Effector memory CD4-positive, alpha-beta T cell (primary cell): ENCODE data around the gene SCARB2.

Source experiments
- DNase-seq, 3 donors: peaks; one replicate each; pipeline ENCODE4 v3.0.0-alpha.2; 2020
- H3K27ac ChIP-seq: 2 replicates; pipeline ENCODE4 v1.7.0; 2013; ENCODE audit warnings: mild to moderate bottlenecking, low read length, moderate library complexity; ENCODE audit not compliant: insufficient read depth, poor library complexity, severe bottlenecking
- H3K27me3 ChIP-seq: replicated peaks from 2 replicates; pipeline ENCODE4 v1.7.0; 2013; ENCODE audit warnings: mild to moderate bottlenecking, low read length; ENCODE audit not compliant: insufficient read depth, control insufficient read depth, poor library complexity, severe bottlenecking
- H3K36me3 ChIP-seq: 2 replicates; pipeline ENCODE4 v1.7.0; 2013; ENCODE audit warnings: mild to moderate bottlenecking, low read length, moderate library complexity; ENCODE audit not compliant: control insufficient read depth, insufficient read depth
- H3K4me1 ChIP-seq: 2 replicates; pipeline ENCODE4 v1.7.0; 2013; ENCODE audit warnings: low read length, mild to moderate bottlenecking; ENCODE audit not compliant: control insufficient read depth, insufficient read depth, poor library complexity, severe bottlenecking
- H3K4me3 ChIP-seq: 2 replicates; pipeline ENCODE4 v1.7.0; 2013; ENCODE audit warnings: low read length, low read depth, mild to moderate bottlenecking; ENCODE audit not compliant: insufficient read depth, poor library complexity, severe bottlenecking
- H3K9me3 ChIP-seq: 2 replicates; pipeline ENCODE4 v1.7.0; 2013; ENCODE audit warnings: mild to moderate bottlenecking, low read length, moderate library complexity; ENCODE audit not compliant: control insufficient read depth

Gene SCARB2

GRCh38 chr4:76211769-76212708, 1.6 kb downstream of the SCARB2 start:
- no peaks in the 10 kb centered on the region for H3K36me3 ChIP-seq
- no peak for DNase-seq
- H3K27me3 ChIP-seq: no peaks in the 10 kb centered on the region
- H3K27ac ChIP-seq: no peak overlapping the region
- peaks cover 22% of the 10 kb centered on the region for H3K4me1 ChIP-seq
- no peaks in the 10 kb centered on the region for H3K9me3 ChIP-seq
- H3K4me3 ChIP-seq: peak overlapping the region; percentile 66

- Histone ChIP-seq H3K27me3 (no peaks in the 10 kb centered on the region), H3K4me3 (no peak overlapping the region), H3K4me1 (peaks cover 22% of the 10 kb centered on the region), H3K27ac (no peak overlapping the region), H3K36me3 (no peaks in the 10 kb centered on the region), H3K9me3 (no peaks in the 10 kb centered on the region)
- no peak for DNase-seq
Observed at GRCh38 chr4:76210452-76210851, 3.2 kb downstream of the SCARB2 start.

- Histone ChIP-seq H3K27me3 (no peaks in the 10 kb centered on the region), H3K9me3 (no peaks in the 10 kb centered on the region), H3K27ac (no peak overlapping the region), H3K4me1 (peaks cover 18% of the 10 kb centered on the region), H3K4me3 (no peak overlapping the region), H3K36me3 (no peaks in the 10 kb centered on the region)
- DNase-seq: no peak
Observed at GRCh38 chr4:76209881-76210280, 3.7 kb downstream of the SCARB2 start.

- H3K9me3 ChIP-seq: no peaks in the 10 kb centered on the region
- H3K4me1 ChIP-seq: peaks cover 8% of the 10 kb centered on the region
- no peak for DNase-seq
- H3K4me3 ChIP-seq: no peak overlapping the region
- H3K36me3 ChIP-seq: no peaks in the 10 kb centered on the region
- no peak overlapping the region for H3K27ac ChIP-seq
- no peaks in the 10 kb centered on the region for H3K27me3 ChIP-seq
Observed at GRCh38 chr4:76208005-76208765, 5.4 kb downstream of the SCARB2 start.

GRCh38 chr4:76207549-76207948, 6.1 kb downstream of the SCARB2 start:
- DNase-seq: no peak
- Histone ChIP-seq H3K4me3 (no peak overlapping the region), H3K9me3 (no peaks in the 10 kb centered on the region), H3K36me3 (no peaks in the 10 kb centered on the region), H3K4me1 (peaks cover 5% of the 10 kb centered on the region), H3K27ac (no peak overlapping the region), H3K27me3 (no peaks in the 10 kb centered on the region)

- Histone ChIP-seq H3K36me3 (no peaks in the 10 kb centered on the region), H3K9me3 (no peaks in the 10 kb centered on the region), H3K27ac (no peak overlapping the region), H3K4me1 (no peaks in the 10 kb centered on the region), H3K27me3 (no peaks in the 10 kb centered on the region), H3K4me3 (no peak overlapping the region)
- no peak for DNase-seq
Observed at GRCh38 chr4:76206222-76206942, 7.2 kb downstream of the SCARB2 start.

GRCh38 chr4:76205476-76205875, 8.1 kb downstream of the SCARB2 start:
- H3K27ac ChIP-seq: no peak overlapping the region
- no peak for DNase-seq
- no peaks in the 10 kb centered on the region for H3K4me1 ChIP-seq

GRCh38 chr4:76204936-76205335, 8.7 kb downstream of the SCARB2 start:
- no peak overlapping the region for H3K27ac ChIP-seq
- H3K36me3 ChIP-seq: no peaks in the 10 kb centered on the region
- peaks cover under 1% of the 10 kb centered on the region for H3K4me1 ChIP-seq
- DNase-seq: no peak
- H3K4me3 ChIP-seq: no peak overlapping the region
- H3K9me3 ChIP-seq: no peaks in the 10 kb centered on the region
- H3K27me3 ChIP-seq: no peaks in the 10 kb centered on the region

More at GRCh38 chr4:76205476-76205875, 8.1 kb downstream of the SCARB2 start:
- Histone ChIP-seq H3K27me3 (no peaks in the 10 kb centered on the region), H3K9me3 (no peaks in the 10 kb centered on the region), H3K36me3 (no peaks in the 10 kb centered on the region), H3K4me3 (no peak overlapping the region)

- Histone ChIP-seq H3K36me3 (no peaks in the 10 kb centered on the region), H3K9me3 (no peaks in the 10 kb centered on the region), H3K27me3 (no peaks in the 10 kb centered on the region), H3K4me1 (peaks cover 6% of the 10 kb centered on the region), H3K4me3 (no peak overlapping the region), H3K27ac (no peak overlapping the region)
- DNase-seq: no peak
Observed at GRCh38 chr4:76203541-76203940, 10.1 kb downstream of the SCARB2 start.
